WERI-Rb-1 (cell line): Measurements from ENCODE around the gene DNAAF8.

Experiments used
- DNase-seq: peaks from one replicate; pipeline ENCODE4 v3.0.0-alpha.2; 2020
- H3K27ac ChIP-seq: fragments of 250-450 bp; sonication (Bioruptor Pico); 2 replicates; pipeline ENCODE4 v1.5.1; 2020; ENCODE audit warnings: mild to moderate bottlenecking, moderate library complexity
- H3K27me3 ChIP-seq: fragments of 250-450 bp; sonication (Bioruptor Pico); 2 replicates; pipeline ENCODE4 v1.5.1; 2021; ENCODE audit warnings: mild to moderate bottlenecking, low read depth, moderate library complexity; ENCODE audit not compliant: insufficient read depth, severe bottlenecking
- H3K36me3 ChIP-seq: fragments of 250-450 bp; sonication (Bioruptor Pico); 2 replicates; pipeline ENCODE4 v1.5.1; 2020; ENCODE audit warnings: mild to moderate bottlenecking, moderate library complexity
- H3K4me3 ChIP-seq: 2 replicates; pipeline ENCODE4 v1.5.1; 2011; ENCODE audit warnings: low read depth, mild to moderate bottlenecking, control low read depth, low read length
- H3K9me3 ChIP-seq: fragments of 250-450 bp; sonication (Bioruptor Pico); 2 replicates; pipeline ENCODE4 v1.5.1; 2021; ENCODE audit warnings: mild to moderate bottlenecking, moderate library complexity; ENCODE audit not compliant: severe bottlenecking
- TF ChIP-seq, protein P1 (sequence below): IDR thresholded peaks from 2 replicates; pipeline ENCODE4 v1.5.1; 2011; ENCODE audit warnings: low read depth, mild to moderate bottlenecking, control low read depth, inconsistent platforms, low read length

The DNAAF8 gene

DNA sequence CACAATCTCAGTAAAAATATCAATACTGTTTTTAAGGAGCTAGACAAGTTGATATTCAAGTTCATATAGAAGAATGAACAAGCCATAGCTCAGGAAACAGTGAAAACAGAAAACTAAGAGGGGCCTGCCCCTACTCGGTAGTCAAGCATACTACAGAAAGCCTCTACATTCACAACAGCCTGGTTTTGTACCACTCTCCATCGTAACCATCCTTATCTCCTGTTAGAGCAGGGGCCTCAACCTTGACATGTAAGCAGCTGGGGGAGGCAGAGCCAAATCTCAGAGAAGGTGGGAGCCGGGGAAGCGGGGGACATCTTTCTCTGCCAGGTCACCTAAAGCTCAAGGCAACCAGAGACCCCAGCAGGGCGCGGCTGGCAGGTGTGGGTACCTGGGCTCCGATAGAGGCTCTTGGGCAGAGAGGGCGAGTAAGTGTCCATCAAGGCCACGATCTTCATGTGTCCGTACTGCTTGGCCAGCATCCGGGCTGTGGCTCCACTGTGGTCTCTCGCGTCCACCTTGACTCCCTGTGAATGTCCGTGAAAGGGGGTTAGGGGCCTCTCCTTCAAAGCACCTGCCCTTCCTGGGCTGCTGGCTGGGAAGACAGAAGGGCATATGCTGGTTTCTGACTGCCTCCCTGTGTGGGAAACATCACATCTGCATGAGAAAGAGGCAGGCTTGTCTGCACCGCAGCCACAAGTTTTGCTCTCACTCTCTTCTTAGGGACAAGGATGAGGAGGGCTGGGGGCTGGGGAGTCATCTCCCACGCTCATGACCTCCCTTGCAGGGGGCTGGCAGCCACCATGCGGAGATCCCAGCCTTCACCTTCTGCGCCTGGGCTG, 20.5 kb upstream of the DNAAF8 start:
- Histone ChIP-seq H3K27me3 (no peaks in the 10 kb centered on the region), H3K27ac (no peak overlapping the region), H3K36me3 (peaks cover 40% of the 10 kb centered on the region), H3K9me3 (no peaks in the 10 kb centered on the region), H3K4me3 (no peak overlapping the region)
- no peak for DNase-seq
- TF ChIP-seq, protein P1, sequence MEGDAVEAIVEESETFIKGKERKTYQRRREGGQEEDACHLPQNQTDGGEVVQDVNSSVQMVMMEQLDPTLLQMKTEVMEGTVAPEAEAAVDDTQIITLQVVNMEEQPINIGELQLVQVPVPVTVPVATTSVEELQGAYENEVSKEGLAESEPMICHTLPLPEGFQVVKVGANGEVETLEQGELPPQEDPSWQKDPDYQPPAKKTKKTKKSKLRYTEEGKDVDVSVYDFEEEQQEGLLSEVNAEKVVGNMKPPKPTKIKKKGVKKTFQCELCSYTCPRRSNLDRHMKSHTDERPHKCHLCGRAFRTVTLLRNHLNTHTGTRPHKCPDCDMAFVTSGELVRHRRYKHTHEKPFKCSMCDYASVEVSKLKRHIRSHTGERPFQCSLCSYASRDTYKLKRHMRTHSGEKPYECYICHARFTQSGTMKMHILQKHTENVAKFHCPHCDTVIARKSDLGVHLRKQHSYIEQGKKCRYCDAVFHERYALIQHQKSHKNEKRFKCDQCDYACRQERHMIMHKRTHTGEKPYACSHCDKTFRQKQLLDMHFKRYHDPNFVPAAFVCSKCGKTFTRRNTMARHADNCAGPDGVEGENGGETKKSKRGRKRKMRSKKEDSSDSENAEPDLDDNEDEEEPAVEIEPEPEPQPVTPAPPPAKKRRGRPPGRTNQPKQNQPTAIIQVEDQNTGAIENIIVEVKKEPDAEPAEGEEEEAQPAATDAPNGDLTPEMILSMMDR: no peak

GRCh38 chr16:4714996-4715395, 19.3 kb upstream of the DNAAF8 start:
- Histone ChIP-seq H3K36me3 (peaks cover 36% of the 10 kb centered on the region), H3K27ac (no peak overlapping the region), H3K27me3 (no peaks in the 10 kb centered on the region), H3K9me3 (no peaks in the 10 kb centered on the region), H3K4me3 (no peak overlapping the region)
- TF ChIP-seq, protein P1: no peak
- DNase-seq: no peak

- H3K27me3 ChIP-seq: no peaks in the 10 kb centered on the region
- no peaks in the 10 kb centered on the region for H3K9me3 ChIP-seq
- H3K36me3 ChIP-seq: peaks cover 25% of the 10 kb centered on the region
- no peak overlapping the region; the same call in 1 of the 2 replicates for H3K27ac ChIP-seq
- TF ChIP-seq, protein P1: no peak
- H3K4me3 ChIP-seq: no peak overlapping the region
- no peak for DNase-seq
Observed at GRCh38 chr16:4718466-4718865, 15.9 kb upstream of the DNAAF8 start.

DNA sequence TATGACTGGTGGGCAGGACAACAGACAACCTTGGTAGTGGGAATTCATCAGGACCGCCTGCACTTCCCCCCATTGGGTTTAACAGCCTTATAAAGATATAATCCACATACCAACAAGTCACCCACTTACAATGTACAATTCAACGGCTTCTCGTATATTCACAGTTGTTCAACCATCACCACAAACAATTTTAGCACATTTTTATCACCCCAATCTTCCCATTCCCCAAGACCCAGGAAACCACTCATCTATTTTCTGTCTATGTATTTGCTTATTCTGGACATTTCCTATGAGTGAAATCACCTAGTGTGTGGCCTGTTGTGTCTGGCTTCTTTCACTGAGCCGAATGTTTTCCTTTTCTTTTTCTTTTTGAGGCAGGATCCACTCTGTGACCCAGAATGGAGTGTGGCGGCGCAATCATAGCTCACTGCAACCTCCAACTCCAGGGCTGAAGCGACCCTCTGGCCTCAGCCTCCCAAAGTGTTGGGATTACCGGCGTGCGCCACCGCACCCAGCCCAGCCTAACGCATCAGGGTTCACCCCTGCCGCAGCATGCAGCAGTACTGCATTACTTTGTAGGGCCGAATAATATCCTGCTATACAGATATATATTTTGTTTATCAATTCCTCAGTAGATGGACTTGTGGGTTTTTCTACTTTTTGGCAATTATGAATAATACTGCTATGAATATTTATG, 11.1 kb upstream of the DNAAF8 start:
- H3K9me3 ChIP-seq: no peaks in the 10 kb centered on the region
- H3K27ac ChIP-seq: no peak overlapping the region
- no peak overlapping the region for H3K4me3 ChIP-seq
- DNase-seq: no peak
- TF ChIP-seq, protein P1: no peak
- no peaks in the 10 kb centered on the region for H3K27me3 ChIP-seq
- peaks cover 45% of the 10 kb centered on the region for H3K36me3 ChIP-seq

DNA sequence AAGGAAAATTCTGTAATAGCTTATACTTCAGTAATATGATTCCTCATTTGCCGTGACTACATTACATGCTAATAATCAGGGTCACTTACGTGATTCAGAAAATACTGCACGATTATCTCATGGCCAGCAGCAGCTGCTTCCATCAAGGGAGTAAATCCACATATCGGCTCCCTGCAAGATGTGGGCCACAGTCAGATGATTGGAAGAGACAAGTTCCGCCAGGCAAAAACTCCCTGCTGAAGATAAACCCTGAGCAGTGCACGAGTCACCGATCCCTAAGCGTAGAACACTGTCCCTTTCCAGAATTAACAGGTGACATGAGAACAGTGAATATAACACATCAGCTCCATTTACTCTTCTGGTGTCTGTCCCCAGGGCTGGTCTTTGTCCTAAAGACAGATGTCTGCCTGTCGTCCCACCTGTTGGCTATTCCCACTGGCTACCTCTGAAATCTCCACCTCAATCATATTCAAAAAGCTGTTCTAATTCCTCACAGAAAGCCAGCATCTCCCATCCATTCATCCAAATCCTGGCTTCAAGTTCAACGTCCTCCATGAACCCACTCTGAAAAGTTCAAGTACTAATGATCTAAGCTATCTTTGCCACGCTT, 9.6 kb upstream of the DNAAF8 start:
- H3K27ac ChIP-seq: no peak overlapping the region
- no peaks in the 10 kb centered on the region for H3K27me3 ChIP-seq
- H3K4me3 ChIP-seq: no peak overlapping the region
- no peak for DNase-seq
- no peaks in the 10 kb centered on the region for H3K9me3 ChIP-seq
- peaks cover 55% of the 10 kb centered on the region for H3K36me3 ChIP-seq
- TF ChIP-seq, protein P1: no peak
